Suppressor macrophage (primary cell): ENCODE data around the gene PRSS23.
"Not testable (repeated sequence)": the region's sequence is repeated elsewhere in the genome, so short reads cannot be mapped to it uniquely, and the experiment has no call there.

Experiments
- DNase-seq, 4 experiments: peaks; one replicate each; pipeline ENCODE4 v3.0.0-alpha.2; 2020 to 2022
- total RNA-seq, 17 experiments: gene quantifications; one replicate each; lab custom pipeline; 2026; ENCODE audit warnings: mixed read lengths in 6 of 17, inconsistent platforms in 3 of 17; lab: John Stamatoyannopoulos, UW

The PRSS23 gene, protein sequence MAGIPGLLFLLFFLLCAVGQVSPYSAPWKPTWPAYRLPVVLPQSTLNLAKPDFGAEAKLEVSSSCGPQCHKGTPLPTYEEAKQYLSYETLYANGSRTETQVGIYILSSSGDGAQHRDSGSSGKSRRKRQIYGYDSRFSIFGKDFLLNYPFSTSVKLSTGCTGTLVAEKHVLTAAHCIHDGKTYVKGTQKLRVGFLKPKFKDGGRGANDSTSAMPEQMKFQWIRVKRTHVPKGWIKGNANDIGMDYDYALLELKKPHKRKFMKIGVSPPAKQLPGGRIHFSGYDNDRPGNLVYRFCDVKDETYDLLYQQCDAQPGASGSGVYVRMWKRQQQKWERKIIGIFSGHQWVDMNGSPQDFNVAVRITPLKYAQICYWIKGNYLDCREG
- total RNA-seq = 0.75 to 37.4 (median 6.7) reads per million in 17 experiments

- peak; percentile 15 to 76 (median 50) for DNase-seq
Measured at GRCh38 chr11:86800076-86800959, at the start of gene PRSS23. TSS of gene PRSS23 (plus strand) at chr11:86800542. CDS start at chr11:86807644, 7,102 bp downstream.

GRCh38 chr11:86753459-86753858 is 46.9 kb upstream of the PRSS23 start:
- DNase-seq = no peak

GRCh38 chr11:86755146-86755545 is 45.2 kb upstream of the PRSS23 start:
- no peak for DNase-seq

DNA sequence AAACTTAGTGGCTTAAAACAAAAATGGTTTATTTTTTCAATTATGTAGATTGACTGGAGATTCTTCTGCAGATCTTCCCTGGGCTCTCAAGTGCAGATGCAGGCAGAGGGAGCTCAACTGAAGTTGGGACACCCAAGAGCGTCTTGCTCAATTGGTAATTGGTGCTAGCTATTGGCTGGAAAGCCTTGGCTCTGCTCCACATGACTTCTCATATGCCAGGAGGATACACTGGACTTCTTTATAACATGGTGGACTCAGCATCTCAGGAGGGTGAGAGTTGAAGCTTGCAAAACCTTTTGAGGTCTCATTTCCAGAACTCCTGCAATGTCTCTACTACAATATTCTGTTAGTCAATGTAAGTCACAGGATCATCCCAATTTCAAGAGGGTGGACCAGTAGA is 42.2 kb upstream of the PRSS23 start:
- DNase-seq = peak in 1 of 4 experiments; percentile 22

DNA sequence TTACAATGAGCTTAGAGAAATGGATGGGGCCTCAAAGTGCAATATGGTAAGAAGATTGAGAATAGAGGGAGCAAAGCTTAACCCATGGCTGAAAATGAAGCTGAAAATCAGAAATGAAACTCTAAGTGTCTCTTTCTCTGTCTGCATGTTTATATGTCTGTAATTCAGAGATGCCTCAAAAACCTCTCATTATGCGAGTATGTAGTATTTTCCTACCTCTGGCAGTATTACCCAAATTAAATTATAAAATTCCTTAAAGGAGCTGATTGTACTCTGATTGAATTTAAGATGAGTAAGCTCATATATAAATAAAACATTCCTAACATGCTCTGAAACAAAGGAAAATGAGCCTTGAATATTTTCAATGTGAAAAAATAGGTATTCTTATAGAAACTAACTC is 39.8 kb upstream of the PRSS23 start:
- no peak for DNase-seq

DNA sequence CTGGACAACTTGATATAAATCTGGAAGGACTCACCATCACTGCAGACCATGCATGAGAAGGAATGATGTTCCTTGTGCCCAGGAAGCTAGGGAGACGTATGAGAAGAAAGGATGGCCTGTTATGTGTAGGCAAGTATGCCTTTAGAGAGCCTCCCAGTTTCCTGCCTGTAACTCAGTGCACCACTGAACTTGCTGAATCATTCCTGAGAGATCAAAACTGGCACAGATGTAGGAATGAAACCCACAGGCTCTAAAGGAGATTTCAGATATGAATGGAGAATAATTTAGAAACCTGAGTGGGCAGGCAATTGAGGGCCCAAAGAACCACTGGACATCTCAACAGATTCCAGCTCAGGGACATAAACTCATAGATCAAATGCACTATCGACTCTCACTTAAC is 38.4 kb upstream of the PRSS23 start:
- DNase-seq = no peak

DNA sequence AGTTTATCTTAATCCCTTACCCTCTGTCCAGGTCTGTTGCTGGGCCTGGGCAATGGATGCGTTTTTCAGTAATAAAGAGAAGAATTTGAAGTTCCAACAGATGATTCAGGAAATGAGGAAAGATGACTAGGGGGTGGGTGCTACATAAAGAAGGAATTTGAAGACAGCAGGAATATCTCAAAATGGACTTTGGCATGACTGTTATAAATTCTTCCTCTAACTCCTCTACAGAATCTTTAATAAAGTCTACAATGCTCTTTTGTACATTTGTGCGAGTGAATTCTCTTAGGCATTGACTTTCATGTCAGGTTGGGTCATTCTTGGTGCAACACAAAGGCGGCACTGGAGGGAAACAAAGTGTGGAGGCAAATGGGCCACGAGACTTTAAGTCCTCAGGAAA is 35.1 kb upstream of the PRSS23 start:
- DNase-seq = no peak

- DNase-seq = no peak
Measured at GRCh38 chr11:86765878-86766277, 34.5 kb upstream of the PRSS23 start.

GRCh38 chr11:86769219-86769618 is 31.1 kb upstream of the PRSS23 start:
- DNase-seq = no peak

GRCh38 chr11:86770473-86771027 is 29.8 kb upstream of the PRSS23 start:
- DNase-seq = not testable (repeated sequence)

DNA sequence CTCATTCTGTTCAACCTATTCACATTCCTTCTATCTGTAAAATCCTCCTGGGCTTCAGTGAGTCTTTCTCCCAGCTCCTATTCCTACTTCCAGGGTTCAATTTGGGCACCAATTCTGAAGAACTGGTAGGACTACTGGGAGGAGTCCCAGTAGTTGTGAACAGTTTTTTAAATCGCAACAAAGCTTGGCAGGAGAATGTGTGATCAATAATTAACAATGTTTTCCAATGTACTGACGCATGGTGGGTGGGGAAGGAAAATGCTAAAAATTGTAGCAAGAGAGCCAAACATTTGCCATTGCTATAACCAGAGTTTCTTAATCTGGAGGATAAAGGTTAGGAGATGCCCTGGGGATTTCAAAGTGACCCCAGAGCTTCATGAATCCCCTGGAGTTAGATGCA is 27.3 kb upstream of the PRSS23 start:
- DNase-seq = no peak

DNA sequence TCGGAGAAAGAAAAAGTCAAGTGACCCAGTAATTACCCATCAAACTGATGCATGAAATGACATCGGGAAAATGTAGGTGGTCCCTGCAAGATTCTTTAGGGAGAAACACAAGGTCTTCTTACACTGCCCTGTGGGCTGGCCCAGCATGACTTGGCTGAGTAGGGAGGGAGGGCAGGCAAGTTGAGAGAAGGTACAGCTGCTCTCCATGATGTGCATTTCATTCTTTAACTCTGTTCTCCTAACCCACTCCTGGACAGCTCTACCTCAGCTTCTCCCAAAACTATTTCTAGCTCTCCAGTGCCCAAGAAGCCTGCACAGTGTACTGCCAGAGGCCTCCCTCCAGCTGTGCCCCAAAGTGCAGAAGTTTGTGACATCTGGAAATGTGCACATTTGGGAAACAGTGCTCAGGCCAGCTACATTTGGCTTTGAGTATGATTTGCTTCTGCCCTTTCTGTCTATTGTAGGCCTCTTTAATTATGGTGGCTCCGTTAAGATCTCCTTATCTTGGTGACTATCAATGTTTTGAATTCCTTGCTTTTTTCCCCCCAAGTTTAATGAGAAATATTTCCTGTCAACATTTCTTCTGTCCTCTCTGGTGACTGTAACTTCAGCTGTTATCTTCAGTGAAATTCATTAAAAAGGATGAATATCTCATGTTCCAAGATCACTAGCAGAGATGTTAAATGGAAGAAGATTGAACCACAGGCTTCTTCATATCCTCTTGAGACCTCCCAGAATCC is 26.7 kb upstream of the PRSS23 start:
- no peak for DNase-seq

GRCh38 chr11:86774417-86774816 is 25.9 kb upstream of the PRSS23 start:
- no peak for DNase-seq

DNA sequence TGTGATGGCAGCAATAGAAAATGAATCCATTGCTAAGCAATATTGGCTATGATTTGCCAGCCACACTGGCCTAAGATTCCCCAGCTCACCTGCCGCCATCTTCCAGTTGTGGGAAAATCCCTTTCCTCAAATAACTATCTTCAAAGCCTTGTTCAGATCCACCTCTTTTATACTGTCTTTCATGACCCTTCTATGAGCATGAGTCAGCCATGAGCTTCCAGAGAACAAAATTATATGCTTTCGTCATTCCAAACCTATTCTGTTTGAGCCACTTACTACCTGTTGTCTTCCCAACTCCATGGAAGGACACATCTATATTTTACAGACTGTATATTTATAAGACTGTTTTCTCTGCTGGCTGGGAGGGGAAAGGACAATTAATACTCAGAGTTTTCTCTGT is 25.0 kb upstream of the PRSS23 start:
- no peak for DNase-seq

DNA sequence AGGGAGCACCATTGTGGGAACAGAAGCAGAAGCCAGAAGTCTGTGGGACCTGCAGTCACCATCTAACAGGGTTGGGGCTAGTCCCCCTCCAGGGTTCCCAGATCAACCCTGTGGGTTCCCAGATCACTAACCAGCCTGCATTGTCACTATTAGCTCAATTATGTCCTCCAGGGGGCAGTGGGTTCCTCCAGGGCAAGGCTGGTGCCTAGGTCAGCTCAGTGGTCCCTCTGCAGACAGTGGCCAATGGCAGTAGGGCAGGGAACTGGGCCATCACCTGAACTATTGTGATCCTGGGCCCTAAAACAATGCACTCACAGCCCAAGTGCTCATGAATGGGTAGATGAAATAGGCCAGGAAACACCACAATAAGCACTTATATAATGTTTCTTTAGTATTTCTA is 18.8 kb upstream of the PRSS23 start:
- DNase-seq = no peak

DNA sequence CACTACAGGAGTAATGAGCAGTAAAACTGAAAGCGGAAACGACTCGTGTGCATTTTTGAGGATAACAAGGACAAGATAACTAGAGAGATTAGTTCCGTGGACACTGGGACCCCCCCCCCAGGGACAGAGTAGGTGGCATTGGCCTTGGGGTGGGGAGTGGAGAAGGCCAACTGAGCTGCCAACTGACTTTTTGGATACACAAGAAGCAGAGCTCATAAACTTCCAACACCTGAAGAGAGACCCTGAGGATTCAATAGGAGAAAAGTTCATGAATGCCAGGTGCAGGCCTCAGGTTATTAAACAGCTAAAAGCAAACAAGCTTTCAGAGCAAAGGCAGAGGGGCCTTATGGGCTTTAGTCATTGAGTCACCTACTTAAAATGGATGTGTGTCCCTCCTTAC is 17.6 kb upstream of the PRSS23 start:
- no peak for DNase-seq

- DNase-seq = no peak
Measured at GRCh38 chr11:86783661-86784060, 16.7 kb upstream of the PRSS23 start.

- DNase-seq = no peak
Measured at GRCh38 chr11:86784241-86784681, 16.1 kb upstream of the PRSS23 start.

GRCh38 chr11:86785576-86785975 is 14.8 kb upstream of the PRSS23 start:
- no peak for DNase-seq

- DNase-seq = no peak
Measured at GRCh38 chr11:86787018-86787536, 13.3 kb upstream of the PRSS23 start.

DNA sequence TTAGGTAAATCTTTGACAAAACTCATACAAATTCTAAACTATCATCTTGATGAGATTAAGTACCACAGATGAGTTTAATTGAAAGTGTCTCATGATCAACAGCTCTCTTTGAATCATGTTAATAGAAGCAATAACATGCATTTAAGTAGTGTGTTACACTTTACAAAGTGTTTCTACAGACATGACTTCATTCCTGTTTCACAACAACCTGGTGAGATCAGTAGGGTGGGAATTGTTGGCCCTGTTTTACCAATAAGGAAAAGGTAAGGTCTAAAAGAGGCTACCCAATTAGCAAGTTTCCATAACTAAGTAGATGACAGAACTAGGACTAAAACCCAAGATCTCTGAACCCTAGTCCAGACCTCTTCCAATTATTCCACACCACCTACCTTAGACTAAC is 12.7 kb upstream of the PRSS23 start:
- peak in 1 of 4 experiments; percentile 13 for DNase-seq

DNA sequence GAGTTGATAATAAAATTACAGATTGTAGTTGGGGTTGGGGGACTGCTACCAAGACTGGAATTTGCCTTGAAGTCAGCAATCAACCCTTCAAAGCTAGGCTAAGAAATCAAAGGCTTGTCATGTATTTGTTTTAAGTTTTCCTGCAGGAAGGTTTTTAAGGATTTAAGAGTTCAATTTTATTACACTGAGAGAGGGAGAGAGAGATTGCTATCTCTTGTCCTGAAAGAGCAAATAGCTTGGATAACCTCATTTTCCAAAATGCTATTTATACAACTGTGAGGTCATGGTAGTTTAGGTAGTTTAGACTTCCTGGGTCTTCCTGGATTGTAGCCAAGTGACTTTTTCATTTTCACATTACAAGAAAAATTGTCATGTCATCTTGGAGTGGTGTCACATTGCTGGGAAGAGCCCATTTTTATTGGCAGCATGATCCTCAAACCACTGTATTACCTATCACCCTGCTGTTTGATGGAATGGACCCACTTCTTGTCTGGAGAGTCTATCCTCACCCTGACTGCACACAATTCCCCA is 10.1 kb upstream of the PRSS23 start:
- no peak for DNase-seq
